GM18526 (cell line): ENCODE measurements around the gene TRMT112.

ENCODE experiments used
- POLR2A ChIP-seq: IDR thresholded peaks from 3 replicates; pipeline ENCODE4 v1.6.1; 2011; ENCODE audit not compliant: insufficient read length; ENCODE audit errors: extremely low read depth

Gene TRMT112

GRCh38 chr11:64341429-64341828, 24.1 kb upstream of the TRMT112 start:
- TF ChIP-seq POLR2A = no peak

- peak; percentile 29 for TF ChIP-seq POLR2A
These were observed 23.4 kb upstream of the TRMT112 start for GRCh38 chr11:64340671-64341335.

GRCh38 chr11:64339754-64340408, 22.5 kb upstream of the TRMT112 start, which contains the start of gene CCDC88B:
Gene CCDC88B, plus strand, starts transcription at chr11:64340204. Its CDS starts 63 bp downstream, at chr11:64340267.
- peak; percentile 64 for TF ChIP-seq POLR2A

- no peak for TF ChIP-seq POLR2A
These were observed 21.9 kb upstream of the TRMT112 start for GRCh38 chr11:64339286-64339685.

GRCh38 chr11:64338716-64339115, 21.4 kb upstream of the TRMT112 start:
- no peak for TF ChIP-seq POLR2A

GRCh38 chr11:64337538-64338249, 20.3 kb upstream of the TRMT112 start:
- TF ChIP-seq POLR2A = no peak

- no peak for TF ChIP-seq POLR2A
These were observed 17.7 kb upstream of the TRMT112 start for GRCh38 chr11:64334764-64335735.

- TF ChIP-seq POLR2A = no peak
These were observed 16.2 kb upstream of the TRMT112 start for GRCh38 chr11:64333556-64333955.

- peak; percentile 36 for TF ChIP-seq POLR2A
These were observed 14.4 kb upstream of the TRMT112 start for GRCh38 chr11:64331569-64332371.

GRCh38 chr11:64330888-64331287, 13.5 kb upstream of the TRMT112 start:
- no peak for TF ChIP-seq POLR2A

GRCh38 chr11:64327993-64328392, 10.6 kb upstream of the TRMT112 start:
- TF ChIP-seq POLR2A = no peak

GRCh38 chr11:64327375-64327774, 10.0 kb upstream of the TRMT112 start:
- no peak for TF ChIP-seq POLR2A

- no peak for TF ChIP-seq POLR2A
These were observed 7.5 kb upstream of the TRMT112 start for GRCh38 chr11:64324692-64325469.
